GM12878 (cell line): ENCODE data around the gene MGME1. TPM values are rescaled to one million over a fixed set of nuclear protein-coding genes. Genes with fewer than 3 reads are reported as not detected.

Experiments
- ATAC-seq: fragments of 200-7000 bp; cut with Tn5 transposase; 3 replicates; pipeline ENCODE4 v1.9.1; 2020; ENCODE audit warnings: mild to moderate bottlenecking, moderate library complexity
- BruUV-seq: library from RNA; stranded (reverse); fragments of 400-500 nt; replicated peaks from 2 replicates; lab custom pipeline; 2021; lab: Mats Ljungman, UMichigan
- CTCF ChIA-PET: fragments of 300-600 bp; sonication (Branson Sonifier 250); formaldehyde crosslinking; extraction: SDS; loops from one replicate; lab custom pipeline; 2021; ENCODE audit warnings: inconsistent platforms; lab: Yijun Ruan, JAX
- POLR2A ChIA-PET: fragments of 350-600 bp; formaldehyde crosslinking; extraction: SDS; loops from one replicate; lab custom pipeline; 2021; ENCODE audit warnings: inconsistent platforms; lab: Charles Lee
- RAD21 ChIA-PET: fragments of 300-600 bp; sonication (Branson Sonifier 250); formaldehyde crosslinking; loops from one replicate; lab custom pipeline; 2023; ENCODE audit warnings: antibody characterized with exemption; ENCODE audit not compliant: unreplicated experiment; lab: Charles Lee
- SMC1A ChIA-PET: fragments of 300-600 bp; sonication (Branson Sonifier 250); formaldehyde crosslinking; loops from one replicate; lab custom pipeline; 2023; ENCODE audit not compliant: unreplicated experiment, uncharacterized antibody; lab: Charles Lee
- DNase-seq: peaks from one replicate; pipeline ENCODE4 v3.0.0-alpha.2; 2011; ENCODE audit warnings: low read depth, low spot score
- FAIRE-seq: peaks from 3 replicates; lab custom pipeline; 2011; peaks lifted over from hg19 to GRCh38; lab: Jason Lieb, UNC
- H2AFZ ChIP-seq: 2 replicates; pipeline ENCODE4 v1.6.0; 2011; ENCODE audit warnings: low read depth, low read length, control low read depth; ENCODE audit not compliant: control insufficient read depth
- H3K27ac ChIP-seq: 2 replicates; pipeline ENCODE4 v1.5.1; 2011; ENCODE audit warnings: control low read depth; ENCODE audit not compliant: control insufficient read depth, insufficient read depth
- H3K27me3 ChIP-seq, 2 experiments: replicated peaks in 1 of 2; 2 replicates each; pipeline versions ENCODE4 v1.6.0 to v1.6.1; 2011; ENCODE audit warnings: low read length in 1 of 2; ENCODE audit not compliant: control insufficient read depth in 2 of 2, insufficient read depth in 2 of 2
- H3K36me3 ChIP-seq, 2 experiments: 2 replicates each; pipeline ENCODE4 v1.5.1; 2011; ENCODE audit warnings: low read length in 1 of 2; ENCODE audit not compliant: control insufficient read depth in 2 of 2, insufficient read depth in 2 of 2
- H3K4me1 ChIP-seq: 2 replicates; pipeline ENCODE4 v1.6.1; 2011; ENCODE audit warnings: mild to moderate bottlenecking, low read length, moderate library complexity, mixed read lengths; ENCODE audit not compliant: control insufficient read depth, insufficient read depth
- H3K4me2 ChIP-seq: 2 replicates; pipeline ENCODE4 v1.6.0; 2011; ENCODE audit warnings: control low read depth; ENCODE audit not compliant: control insufficient read depth, insufficient read depth
- H3K4me3 ChIP-seq: fragments of 200-600 bp; sonication (generic); 2 replicates; pipeline ENCODE4 v1.5.1; 2016
- H3K79me2 ChIP-seq: 2 replicates; pipeline ENCODE4 v1.6.0; 2011; ENCODE audit warnings: low read length; ENCODE audit not compliant: control insufficient read depth, insufficient read depth
- H3K9ac ChIP-seq: 2 replicates; pipeline ENCODE4 v1.8.0; 2011; ENCODE audit warnings: low read length, control low read depth, mixed read lengths; ENCODE audit not compliant: control insufficient read depth, insufficient read depth
- H3K9me3 ChIP-seq: replicated peaks from 3 replicates; pipeline ENCODE4 v1.5.1; 2011; ENCODE audit warnings: mild to moderate bottlenecking, low read length; ENCODE audit not compliant: control insufficient read depth, insufficient read depth
- H4K20me1 ChIP-seq: 2 replicates; pipeline ENCODE4 v1.6.0; 2011; ENCODE audit not compliant: control insufficient read depth, insufficient read depth
- ATF7 ChIP-seq: fragments of 450-650 bp; IDR thresholded peaks from 2 replicates; pipeline ENCODE4 v1.6.1; 2016; ENCODE audit warnings: low read depth, mild to moderate bottlenecking
- BHLHE40 ChIP-seq, 2 experiments: fragments of 450-650 bp in 1 of 2; IDR thresholded peaks; 2 replicates each; pipeline ENCODE4 v1.6.1; 2011 to 2017; ENCODE audit warnings: low read depth in 2 of 2, borderline replicate concordance in 1 of 2, improper control_type of control experiment in 1 of 2, low read length in 1 of 2, mild to moderate bottlenecking in 1 of 2
- ETV6 ChIP-seq, 2 experiments: fragments of 450-650 bp in 1 of 2; IDR thresholded peaks in 1 of 2; conservative IDR thresholded peaks in 1 of 2; 2 replicates each; pipeline ENCODE4 v1.6.1; 2014; ENCODE audit warnings: antibody characterized with exemption in 1 of 2, borderline replicate concordance in 1 of 2, low read depth in 1 of 2, mild to moderate bottlenecking in 1 of 2, moderate library complexity in 1 of 2
- FOXM1 ChIP-seq: IDR thresholded peaks from 2 replicates; pipeline ENCODE4 v1.6.1; 2012; ENCODE audit warnings: low read depth, mild to moderate bottlenecking, inconsistent platforms, low read length, moderate library complexity
- GABPA ChIP-seq: IDR thresholded peaks from 2 replicates; pipeline ENCODE4 v1.6.1; 2014; ENCODE audit warnings: antibody characterized with exemption, low read depth, mild to moderate bottlenecking, inconsistent platforms
- RELB ChIP-seq: fragments of 450-650 bp; IDR thresholded peaks from 2 replicates; pipeline ENCODE4 v1.6.1; 2017; ENCODE audit warnings: low read depth, mild to moderate bottlenecking, moderate library complexity
- RUNX3 ChIP-seq: IDR thresholded peaks from 2 replicates; pipeline ENCODE4 v1.6.1; 2012; ENCODE audit warnings: low read length, inconsistent platforms
- SMARCA5 ChIP-seq: fragments of 450-650 bp; IDR thresholded peaks from 2 replicates; pipeline ENCODE4 v1.6.1; 2017; ENCODE audit warnings: mild to moderate bottlenecking
- SMC3 ChIP-seq: IDR thresholded peaks from 2 replicates; pipeline ENCODE4 v1.6.1; 2011; ENCODE audit warnings: low read length, improper control_type of control experiment, borderline replicate concordance
- SRF ChIP-seq, 2 experiments: IDR thresholded peaks; 2 replicates each; pipeline ENCODE4 v1.6.1; 2011; ENCODE audit warnings: low read depth in 2 of 2, low read length in 2 of 2, mild to moderate bottlenecking in 1 of 2, moderate library complexity in 1 of 2
- TARDBP ChIP-seq: IDR thresholded peaks from 2 replicates; pipeline ENCODE4 v1.6.1; 2016; ENCODE audit warnings: borderline replicate concordance
- TCF7 ChIP-seq: IDR thresholded peaks from 2 replicates; pipeline ENCODE4 v1.6.1; 2014; ENCODE audit warnings: antibody characterized with exemption, borderline replicate concordance
- YY1 ChIP-seq: IDR thresholded peaks from 2 replicates; pipeline ENCODE4 v1.6.1; 2011; ENCODE audit warnings: low read depth, mild to moderate bottlenecking, low read length
- ZNF384 ChIP-seq: IDR thresholded peaks from 2 replicates; pipeline ENCODE4 v1.6.1; 2012; ENCODE audit warnings: low read depth, mild to moderate bottlenecking, low read length, improper control_type of control experiment, borderline replicate concordance
- WGBS: methylation state at CpG from one replicate; pipeline ENCODE4 v1.1.6; 2016; ENCODE audit warnings: low lambda C conversion rate; ENCODE audit not compliant: insufficient replicate concordance, insufficient coverage; ENCODE audit errors: missing lambda C conversion rate; 5-methylcytosine and 5-hydroxymethylcytosine counted together
- in situ Hi-C: fragments of 300-500 bp; cut with MboI; formaldehyde crosslinking; loops from 9 replicates; pipeline ENCODE4 v1.14.3; 2018; ENCODE audit warnings: mixed read lengths
- intact Hi-C: fragments of 100-400 bp; cut with micrococcal nuclease; formaldehyde crosslinking; loops from one replicate; pipeline ENCODE4 v1.14.2; 2022; ENCODE audit not compliant: unreplicated experiment
- polyA plus RNA-seq, 11 experiments: library from polyadenylated mRNA; depleted of rRNA in 4 of 11; unstranded in 6 of 11; stranded (reverse) in 5 of 11; fragments of >200 nt; fragmentation: Nextera tagmentation in 4 of 11; fragmentation: Illumina TruSeq in 1 of 11; extraction: Ambion mirVana in 4 of 11; extraction: Trizol in 1 of 11; gene quantifications; 1 replicate in 1 of 11; 2 replicates in 10 of 11; pipeline versions ENCODE4 v1.2.1 to v1.2.3, GENCODE V29; 2011 to 2016; ENCODE audit warnings: inconsistent platforms in 2 of 11, missing spikeins in 2 of 11, low read depth in 1 of 11
- total RNA-seq, 4 experiments: library from RNA; depleted of rRNA in 3 of 4; stranded (reverse); fragments of >200 nt in 3 of 4; fragmentation: Illumina TruSeq in 1 of 4; extraction: Trizol in 1 of 4; gene quantifications; 2 replicates each; pipeline versions ENCODE4 v1.2.1 to v1.2.3, GENCODE V29; 2013 to 2021
- TF ChIP-seq, protein P1 (sequence below): fragments of 450-650 bp; IDR thresholded peaks from 2 replicates; pipeline ENCODE4 v1.6.1; 2017; ENCODE audit warnings: mild to moderate bottlenecking, moderate library complexity

MGME1 gene
- total and polyA plus RNA-seq, 10 of the 15 experiments (the other 5 are each of a cell fraction or from before 2014, with no cell fraction given): 13.4 to 44.8 (median 30.6) TPM

DNA sequence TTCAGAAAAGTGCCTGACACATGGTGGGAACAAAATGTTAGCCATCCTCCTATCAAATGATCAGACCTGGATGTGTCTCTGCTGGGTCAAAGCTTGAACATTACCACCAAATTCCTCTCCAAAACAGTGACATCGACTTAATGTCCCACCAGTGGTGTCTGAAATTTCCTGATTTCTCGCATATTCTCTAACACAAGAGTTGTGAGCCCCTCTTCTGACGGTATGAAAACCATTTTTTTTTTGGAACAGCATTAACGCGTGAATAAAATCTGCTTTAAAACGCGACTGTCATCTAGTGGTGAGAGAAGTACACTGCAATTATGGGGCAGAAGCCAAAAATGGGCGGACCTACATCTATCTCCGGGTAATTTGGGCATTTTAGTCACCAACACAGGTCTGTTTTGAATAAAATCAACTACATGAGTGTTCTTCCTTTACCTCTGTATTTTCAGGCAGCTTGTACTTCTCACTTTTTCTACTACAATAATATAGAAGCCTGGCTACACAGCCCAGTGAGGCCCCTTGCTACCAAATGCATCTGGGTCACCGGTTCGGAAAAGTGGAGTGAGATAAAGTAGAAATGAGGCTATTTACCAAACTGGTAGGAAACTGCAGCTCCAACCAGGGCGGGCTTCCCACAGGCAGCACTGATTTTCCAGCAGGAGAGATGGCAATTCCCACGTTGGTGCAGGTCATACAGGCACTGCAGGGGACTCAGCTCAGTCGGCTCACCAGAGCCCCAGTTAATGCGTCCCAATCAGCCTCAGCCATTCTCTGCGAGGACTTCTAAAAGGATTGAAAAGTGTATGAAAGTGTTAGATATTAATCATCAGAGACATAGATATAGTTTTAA is 27.4 kb downstream of the MGME1 start:
- Histone ChIP-seq H3K4me1 (peaks cover 21% of the 10 kb centered on the region), H2AFZ (peak overlapping the region; percentile 62), H3K9me3 (no peaks in the 10 kb centered on the region), H3K4me2 (peak overlapping the region; percentile 31; the same call in 1 of the 2 replicates), H3K36me3 (no peaks in the 10 kb centered on the region), H4K20me1 (no peaks in the 10 kb centered on the region), H3K27ac (no peak overlapping the region), H3K27me3 (no peaks in the 10 kb centered on the region), H3K4me3 (no peak overlapping the region), H3K9ac (no peak overlapping the region), H3K79me2 (no peaks in the 10 kb centered on the region)
- peak; percentile 61 for FAIRE-seq
- RAD21 ChIA-PET: interaction anchor here (0.7 to 3.5 kb wide), 18 partner anchors 9 to 491 kb away, joined by 3 to 19 read pairs (median 5); partner anchors contain the start of genes DSTN, MGME1, RRBP1 and SNX5
- no TSS peak for BruUV-seq
- in situ Hi-C loops (loop anchor here (5.0 kb wide), 1 partner anchor 459 kb away; no protein-coding TSS in a partner anchor), intact Hi-C loops (loop anchor here (1.0 to 5.0 kb wide), 4 partner anchors 54 to 489 kb away; no protein-coding TSS in a partner anchor)
- DNase-seq: no peak
- SMC1A ChIA-PET: interaction anchor here (0.5 to 3.9 kb wide), 20 partner anchors 8 to 491 kb away, joined by 3 to 25 read pairs (median 4); no protein-coding TSS in a partner anchor
- peak; percentile 61 for ATAC-seq
- WGBS: 31% methylated on average over 16 of the region's 16 CpGs
- CTCF ChIA-PET: interaction anchor here (0.7 to 7.3 kb wide), 39 partner anchors 9 to 492 kb away, joined by 3 to 45 read pairs (median 5); partner anchors contain the start of genes RRBP1 and ZNF133
- POLR2A ChIA-PET: interaction anchor here (0.7 to 1.1 kb wide), 3 partner anchors 25 to 426 kb away, joined by 3 to 5 read pairs (median 5); partner anchors contain the start of genes DSTN and ZNF133
- TF ChIP-seq GABPA: no peak
- 0 out of 2 replicates have a peak, but pooled peaks have one; percentile 13 for TF ChIP-seq ATF7
- TF ChIP-seq TARDBP: 0 out of 2 replicates have a peak, but pooled peaks have one; percentile 25
- TF ChIP-seq ETV6 (conservative IDR thresholded peaks at IDR 0.05 in 1 of 2, IDR thresholded peaks at IDR 0.05 in 1 of 2; ENCODE audit: borderline replicate concordance in 1 of 2, low read depth in 1 of 2): no peak
- peak; percentile 33; the same call in 1 of the 2 replicates for TF ChIP-seq RUNX3
- TF ChIP-seq YY1: peak; percentile 76
- peak; percentile 89 for TF ChIP-seq ZNF384
- peak; percentile 72; the same call in 1 of the 2 replicates for TF ChIP-seq FOXM1
- TF ChIP-seq SRF (IDR thresholded peaks at IDR 0.05; ENCODE audit: low read depth in 2 of 2, low read length in 2 of 2): peak in 1 of 2 experiments; percentile 46; a peak in 1 of 4 replicates
- TF ChIP-seq BHLHE40 (IDR thresholded peaks at IDR 0.05; ENCODE audit: borderline replicate concordance in 1 of 2, low read depth in 2 of 2, low read length in 1 of 2): 0 out of 4 replicates have a peak, but pooled peaks of 1 of the 2 experiments have one; percentile 18
- TF ChIP-seq SMC3: peak; percentile 94
- 0 out of 2 replicates have a peak, but pooled peaks have one; percentile 21 for TF ChIP-seq SMARCA5
- no peak for TF ChIP-seq TCF7
- TF ChIP-seq, protein P1, sequence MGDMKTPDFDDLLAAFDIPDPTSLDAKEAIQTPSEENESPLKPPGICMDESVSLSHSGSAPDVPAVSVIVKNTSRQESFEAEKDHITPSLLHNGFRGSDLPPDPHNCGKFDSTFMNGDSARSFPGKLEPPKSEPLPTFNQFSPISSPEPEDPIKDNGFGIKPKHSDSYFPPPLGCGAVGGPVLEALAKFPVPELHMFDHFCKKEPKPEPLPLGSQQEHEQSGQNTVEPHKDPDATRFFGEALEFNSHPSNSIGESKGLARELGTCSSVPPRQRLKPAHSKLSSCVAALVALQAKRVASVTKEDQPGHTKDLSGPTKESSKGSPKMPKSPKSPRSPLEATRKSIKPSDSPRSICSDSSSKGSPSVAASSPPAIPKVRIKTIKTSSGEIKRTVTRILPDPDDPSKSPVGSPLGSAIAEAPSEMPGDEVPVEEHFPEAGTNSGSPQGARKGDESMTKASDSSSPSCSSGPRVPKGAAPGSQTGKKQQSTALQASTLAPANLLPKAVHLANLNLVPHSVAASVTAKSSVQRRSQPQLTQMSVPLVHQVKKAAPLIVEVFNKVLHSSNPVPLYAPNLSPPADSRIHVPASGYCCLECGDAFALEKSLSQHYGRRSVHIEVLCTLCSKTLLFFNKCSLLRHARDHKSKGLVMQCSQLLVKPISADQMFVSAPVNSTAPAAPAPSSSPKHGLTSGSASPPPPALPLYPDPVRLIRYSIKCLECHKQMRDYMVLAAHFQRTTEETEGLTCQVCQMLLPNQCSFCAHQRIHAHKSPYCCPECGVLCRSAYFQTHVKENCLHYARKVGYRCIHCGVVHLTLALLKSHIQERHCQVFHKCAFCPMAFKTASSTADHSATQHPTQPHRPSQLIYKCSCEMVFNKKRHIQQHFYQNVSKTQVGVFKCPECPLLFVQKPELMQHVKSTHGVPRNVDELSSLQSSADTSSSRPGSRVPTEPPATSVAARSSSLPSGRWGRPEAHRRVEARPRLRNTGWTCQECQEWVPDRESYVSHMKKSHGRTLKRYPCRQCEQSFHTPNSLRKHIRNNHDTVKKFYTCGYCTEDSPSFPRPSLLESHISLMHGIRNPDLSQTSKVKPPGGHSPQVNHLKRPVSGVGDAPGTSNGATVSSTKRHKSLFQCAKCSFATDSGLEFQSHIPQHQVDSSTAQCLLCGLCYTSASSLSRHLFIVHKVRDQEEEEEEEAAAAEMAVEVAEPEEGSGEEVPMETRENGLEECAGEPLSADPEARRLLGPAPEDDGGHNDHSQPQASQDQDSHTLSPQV: peak; percentile 61; the same call in 1 of the 2 replicates
- TF ChIP-seq RELB: 0 out of 2 replicates have a peak, but pooled peaks have one; percentile 18
